GM23248 (cell line): ENCODE measurements around the gene OSBPL5. TPM values are rescaled to one million over a fixed set of nuclear protein-coding genes. Genes with fewer than 3 reads are reported as not detected.

Experiments
- DNase-seq: peaks from one replicate; pipeline ENCODE4 v3.0.0-alpha.2; 2015
- H2AFZ ChIP-seq: fragments of 200-600 bp; sonication (generic); 2 replicates; pipeline ENCODE4 v1.6.1; 2016; ENCODE audit warnings: antibody characterized with exemption
- H3F3A ChIP-seq: fragments of 200-600 bp; sonication (generic); 2 replicates; pipeline ENCODE4 v1.6.1; 2016; ENCODE audit warnings: mild to moderate bottlenecking, antibody characterized with exemption, mixed run types; ENCODE audit not compliant: insufficient read depth
- H3K27ac ChIP-seq: fragments of 200-600 bp; sonication (generic); 2 replicates; pipeline ENCODE4 v1.5.1; 2016; ENCODE audit warnings: mild to moderate bottlenecking
- H3K27me3 ChIP-seq: fragments of 200-600 bp; sonication (generic); replicated peaks from 2 replicates; pipeline ENCODE4 v1.6.1; 2016; ENCODE audit warnings: mild to moderate bottlenecking; ENCODE audit not compliant: insufficient read depth
- H3K36me3 ChIP-seq: fragments of 200-600 bp; sonication (generic); 2 replicates; pipeline ENCODE4 v1.6.1; 2016; ENCODE audit warnings: low read depth, mild to moderate bottlenecking
- H3K4me1 ChIP-seq: fragments of 200-600 bp; sonication (generic); 2 replicates; pipeline ENCODE4 v1.6.1; 2016; ENCODE audit warnings: mild to moderate bottlenecking; ENCODE audit not compliant: insufficient read depth
- H3K4me2 ChIP-seq: fragments of 200-600 bp; sonication (generic); one replicate; pipeline ENCODE4 v1.6.1; 2016; ENCODE audit warnings: mild to moderate bottlenecking; ENCODE audit not compliant: unreplicated experiment
- H3K4me3 ChIP-seq: fragments of 200-600 bp; sonication (generic); 2 replicates; pipeline ENCODE4 v1.5.1; 2016; ENCODE audit warnings: mild to moderate bottlenecking
- H3K79me2 ChIP-seq: fragments of 200-600 bp; sonication (generic); 2 replicates; pipeline ENCODE4 v1.6.1; 2016; ENCODE audit warnings: mild to moderate bottlenecking; ENCODE audit not compliant: insufficient read depth
- H3K9ac ChIP-seq: fragments of 200-600 bp; sonication (generic); 2 replicates; pipeline ENCODE4 v1.6.1; 2016; ENCODE audit warnings: mild to moderate bottlenecking
- H3K9me2 ChIP-seq: fragments of 200-600 bp; sonication (generic); 2 replicates; pipeline ENCODE4 v1.6.1; 2016; ENCODE audit warnings: mixed run types, mild to moderate bottlenecking, moderate library complexity; ENCODE audit not compliant: insufficient read depth
- H3K9me3 ChIP-seq: fragments of 200-600 bp; sonication (generic); one replicate; pipeline ENCODE4 v1.6.1; 2017; ENCODE audit warnings: low read depth
- H4K20me1 ChIP-seq: fragments of 200-600 bp; sonication (generic); 2 replicates; pipeline ENCODE4 v1.6.0; 2016; ENCODE audit not compliant: insufficient read depth
- EZH2 ChIP-seq: fragments of 200-600 bp; sonication (generic); IDR thresholded peaks from 2 replicates; pipeline ENCODE4 v1.6.1; 2018; ENCODE audit warnings: antibody characterized with exemption, mild to moderate bottlenecking; ENCODE audit not compliant: insufficient read depth, poor library complexity, severe bottlenecking
- EZH2phosphoT487 ChIP-seq: fragments of 200-600 bp; sonication (generic); IDR thresholded peaks from 2 replicates; pipeline ENCODE4 v1.6.1; 2018; ENCODE audit warnings: antibody characterized with exemption, moderate library complexity, mild to moderate bottlenecking, low read depth; ENCODE audit not compliant: insufficient read depth
- WGBS, 2 experiments: methylation state at CpG; one replicate each; pipeline ENCODE4 v1.1.6; 2015 to 2017; ENCODE audit warnings: low lambda C conversion rate in 2 of 2, low coverage in 1 of 2; ENCODE audit errors: missing lambda C conversion rate in 2 of 2; 5-methylcytosine and 5-hydroxymethylcytosine counted together
- in situ Hi-C: fragments of 300-500 bp; cut with MboI; formaldehyde crosslinking; loops from 2 replicates; pipeline ENCODE4 v1.15.0; 2020
- polyA plus RNA-seq: library from polyadenylated mRNA; unstranded; fragments of >200 nt; fragmentation: Nextera tagmentation; extraction: Ambion mirVana; gene quantifications from 2 replicates; pipeline ENCODE4 v1.2.1, GENCODE V29; 2016
- total RNA-seq: library from RNA; depleted of rRNA; stranded (reverse); fragments of >200 nt; shearing (Covaris generic); gene quantifications from 2 replicates; pipeline ENCODE4 v1.2.3, GENCODE V29; 2014

The OSBPL5 gene
- total and polyA plus RNA-seq, 2 experiments from 2014 or later: 27.9 to 57.6 TPM

GRCh38 chr11:3108183-3108721 lies 56.9 kb downstream of the OSBPL5 start:
- Histone ChIP-seq H3K9me3 (no peaks in the 10 kb centered on the region), H3K9me2 (no peaks in the 10 kb centered on the region), H3K4me3 (no peak overlapping the region), H3K4me1 (no peaks in the 10 kb centered on the region), H3K36me3 (peaks cover 4% of the 10 kb centered on the region), H4K20me1 (no peaks in the 10 kb centered on the region), H3K79me2 (no peaks in the 10 kb centered on the region), H3K27me3 (no peaks in the 10 kb centered on the region), H3K9ac (no peak overlapping the region), H3K4me2 (no peak overlapping the region), H3F3A (peaks cover 3% of the 10 kb centered on the region; the same call in 1 of the 2 replicates), H3K27ac (no peak overlapping the region), H2AFZ (no peak overlapping the region)
- no peak for DNase-seq
- no peak for TF ChIP-seq EZH2
- no peak for TF ChIP-seq EZH2phosphoT487
- in situ Hi-C loops: no loop called here
- WGBS, 2 experiments: 75 to 81% methylated on average over 11 of the region's 11 CpGs

DNA sequence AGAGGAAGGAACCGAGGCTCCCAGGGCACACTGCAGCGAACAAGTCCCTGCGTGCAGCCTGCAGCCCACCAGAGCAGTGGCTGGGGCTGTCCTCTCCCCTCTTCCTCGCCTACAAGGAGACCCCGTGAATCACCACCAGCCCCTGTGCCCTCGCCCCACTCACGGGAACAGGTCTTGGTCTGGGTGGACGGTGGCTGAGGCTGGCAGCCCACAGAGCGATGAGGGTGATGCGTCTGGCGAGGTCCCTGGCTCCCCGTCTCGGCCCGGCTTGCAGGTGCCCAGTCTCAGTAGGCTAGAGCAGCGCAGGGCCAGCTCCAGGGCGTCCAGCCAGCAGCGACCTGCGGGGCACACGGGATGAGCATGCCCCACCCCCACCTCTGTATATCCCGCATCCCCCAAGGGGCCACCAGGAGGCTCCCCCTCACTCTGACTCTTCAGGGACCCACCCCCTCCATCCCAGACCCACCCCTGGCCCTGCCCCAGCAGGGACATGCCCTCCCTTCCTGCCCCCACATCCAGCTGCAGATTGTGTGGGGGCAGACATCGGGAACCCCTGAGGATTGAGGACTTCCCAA lies 57.4 kb downstream of the OSBPL5 start:
- no peak overlapping the region for H3K4me2 ChIP-seq
- H2AFZ ChIP-seq: no peak overlapping the region
- no peaks in the 10 kb centered on the region for H3K9me3 ChIP-seq
- H3K27me3 ChIP-seq: no peaks in the 10 kb centered on the region
- WGBS, 2 experiments: 91 to 93% methylated on average over 19 to 21 of the region's 21 CpGs
- in situ Hi-C loops: no loop called here
- no peak for TF ChIP-seq EZH2
- TF ChIP-seq EZH2phosphoT487: no peak
- no peaks in the 10 kb centered on the region for H3K79me2 ChIP-seq
- no peak overlapping the region for H3K4me3 ChIP-seq
- peaks cover 3% of the 10 kb centered on the region; the same call in 1 of the 2 replicates for H3F3A ChIP-seq
- no peaks in the 10 kb centered on the region for H3K4me1 ChIP-seq
- H3K9me2 ChIP-seq: no peaks in the 10 kb centered on the region
- no peak overlapping the region for H3K9ac ChIP-seq
- H3K27ac ChIP-seq: no peak overlapping the region
- H4K20me1 ChIP-seq: no peaks in the 10 kb centered on the region
- DNase-seq: no peak
- peaks cover 4% of the 10 kb centered on the region; the same call in 1 of the 2 replicates for H3K36me3 ChIP-seq

- no peaks in the 10 kb centered on the region for H3F3A ChIP-seq
- no peaks in the 10 kb centered on the region for H3K79me2 ChIP-seq
- H3K4me1 ChIP-seq: no peaks in the 10 kb centered on the region
- no peaks in the 10 kb centered on the region for H4K20me1 ChIP-seq
- no peak overlapping the region for H3K4me3 ChIP-seq
- no peak overlapping the region for H3K27ac ChIP-seq
- DNase-seq: no peak
- H3K4me2 ChIP-seq: no peak overlapping the region
- no peak overlapping the region for H3K9ac ChIP-seq
- no peaks in the 10 kb centered on the region for H3K9me3 ChIP-seq
- no peaks in the 10 kb centered on the region for H3K27me3 ChIP-seq
- H3K9me2 ChIP-seq: no peaks in the 10 kb centered on the region
- WGBS, 2 experiments: 90 to 92% methylated on average over 21 of the region's 21 CpGs
- H3K36me3 ChIP-seq: 0 out of 2 replicates have a peak, but pooled peaks cover 4% of the 10 kb centered on the region
- TF ChIP-seq EZH2phosphoT487 (no peak), EZH2 (no peak)
- H2AFZ ChIP-seq: no peak overlapping the region
- in situ Hi-C loops: no loop called here
These were observed 58.2 kb downstream of the OSBPL5 start for GRCh38 chr11:3106736-3107524.

- no peaks in the 10 kb centered on the region for H3K36me3 ChIP-seq
- in situ Hi-C loops: no loop called here
- no peak overlapping the region for H3K4me2 ChIP-seq
- no peak overlapping the region for H3K4me3 ChIP-seq
- no peak overlapping the region for H2AFZ ChIP-seq
- no peaks in the 10 kb centered on the region for H3F3A ChIP-seq
- no peak overlapping the region for H3K27ac ChIP-seq
- 93 to 97% methylated on average over 31 to 41 of the region's 41 CpGs for WGBS, 2 experiments
- DNase-seq: no peak
- no peaks in the 10 kb centered on the region for H3K4me1 ChIP-seq
- no peaks in the 10 kb centered on the region for H3K27me3 ChIP-seq
- H3K9ac ChIP-seq: no peak overlapping the region
- H3K79me2 ChIP-seq: no peaks in the 10 kb centered on the region
- TF ChIP-seq EZH2: no peak
- TF ChIP-seq EZH2phosphoT487: no peak
- H3K9me3 ChIP-seq: no peaks in the 10 kb centered on the region
- H4K20me1 ChIP-seq: no peaks in the 10 kb centered on the region
- H3K9me2 ChIP-seq: no peaks in the 10 kb centered on the region
These were observed 59.0 kb downstream of the OSBPL5 start for GRCh38 chr11:3105791-3106735.
